CD8-positive, alpha-beta memory T cell (primary cell): Measurements from ENCODE around the gene LITAF. TPM values are rescaled to one million over a fixed set of nuclear protein-coding genes. Genes with fewer than 3 reads are reported as not detected.
"Not testable (repeated sequence)": the region's sequence is repeated elsewhere in the genome, so short reads cannot be mapped to it uniquely, and the experiment has no call there.

Source experiments
- CTCF ChIA-PET: fragments of 350-600 bp; sonication (Branson Sonifier 250); formaldehyde crosslinking; loops from one replicate; lab custom pipeline; 2021; ENCODE audit warnings: antibody characterized with exemption; lab: Charles Lee
- POLR2A ChIA-PET: fragments of 350-600 bp; sonication (Branson Sonifier 250); formaldehyde crosslinking; loops from one replicate; lab custom pipeline; 2021; ENCODE audit warnings: antibody characterized with exemption; lab: Charles Lee
- DNase-seq, 5 donors: peaks; one replicate each; pipeline versions ENCODE4 v3.0.0 to v3.0.0-alpha.2; 2020 to 2022; ENCODE audit warnings: mixed read lengths in 1 of 5
- H3K27ac ChIP-seq: one replicate; pipeline ENCODE4 v1.7.0; 2013; ENCODE audit warnings: low read depth, mild to moderate bottlenecking, low read length, moderate library complexity
- H3K27me3 ChIP-seq: 2 replicates; pipeline ENCODE4 v1.7.0; 2013; ENCODE audit warnings: low read length, mild to moderate bottlenecking; ENCODE audit not compliant: insufficient read depth, poor library complexity, severe bottlenecking
- H3K36me3 ChIP-seq: 2 replicates; pipeline ENCODE4 v1.7.0; 2013; ENCODE audit warnings: mild to moderate bottlenecking, low read length, moderate library complexity; ENCODE audit not compliant: insufficient read depth
- H3K4me1 ChIP-seq: 2 replicates; pipeline ENCODE4 v1.7.0; 2013; ENCODE audit warnings: mild to moderate bottlenecking, low read length, moderate library complexity; ENCODE audit not compliant: insufficient read depth
- H3K4me3 ChIP-seq: 2 replicates; pipeline ENCODE4 v1.7.0; 2013; ENCODE audit warnings: mild to moderate bottlenecking, low read length
- H3K9me3 ChIP-seq: 2 replicates; pipeline ENCODE4 v1.7.0; 2013; ENCODE audit warnings: mild to moderate bottlenecking, low read length
- H3K27ac Mint-ChIP-seq, 8 donors: one replicate each; pipeline ENCODE4 v1.8.0; 2020 to 2021; ENCODE audit warnings: mixed read lengths in 8 of 8, mild to moderate bottlenecking in 6 of 8, inconsistent platforms in 3 of 8, moderate library complexity in 3 of 8
- H3K27me3 Mint-ChIP-seq, 2 donors: one replicate each; pipeline ENCODE4 v1.8.0; 2020 to 2021; ENCODE audit warnings: mixed read lengths in 2 of 2, mild to moderate bottlenecking in 1 of 2, moderate library complexity in 1 of 2
- H3K36me3 Mint-ChIP-seq, 3 donors: one replicate each; pipeline ENCODE4 v1.8.0; 2020 to 2021; ENCODE audit warnings: mixed read lengths in 3 of 3, inconsistent platforms in 1 of 3, mild to moderate bottlenecking in 1 of 3
- H3K4me1 Mint-ChIP-seq, 3 donors: one replicate each; pipeline ENCODE4 v1.8.0; 2020 to 2021; ENCODE audit warnings: mixed read lengths in 3 of 3, inconsistent platforms in 1 of 3, mild to moderate bottlenecking in 1 of 3
- H3K4me3 Mint-ChIP-seq, 7 donors: one replicate each; pipeline ENCODE4 v1.8.0; 2020 to 2021; ENCODE audit warnings: mixed read lengths in 7 of 7, mild to moderate bottlenecking in 6 of 7, moderate library complexity in 4 of 7, inconsistent platforms in 2 of 7
- H3K9me3 Mint-ChIP-seq, 5 donors: one replicate each; pipeline ENCODE4 v1.8.0; 2020 to 2022; ENCODE audit warnings: mixed read lengths in 5 of 5, mild to moderate bottlenecking in 3 of 5, moderate library complexity in 2 of 5, inconsistent platforms in 1 of 5
- polyA plus RNA-seq: library from polyadenylated mRNA; unstranded; fragments of 300-500 nt; fragmentation: Illumina TruSeq; gene quantifications from one replicate; pipeline ENCODE4 v1.2.3, GENCODE V29; 2021
- total RNA-seq, 2 experiments: library from RNA; stranded (reverse); gene quantifications; one replicate each; pipeline ENCODE4 v1.2.3, GENCODE V29; 2021

LITAF gene
- total and polyA plus RNA-seq, 3 experiments from 2014 or later, result 199 to 629 (median 201) TPM

- Histone ChIP-seq H3K36me3 (no peaks in the 10 kb centered on the region), H3K27me3 (no peaks in the 10 kb centered on the region), H3K4me3 (no peak overlapping the region), H3K4me1 (peaks cover 83% of the 10 kb centered on the region), H3K27ac (no peak overlapping the region), H3K9me3 (no peaks in the 10 kb centered on the region)
- POLR2A ChIA-PET, result no interaction called here
- no peaks in the 10 kb centered on the region for H3K9me3 Mint-ChIP-seq
- CTCF ChIA-PET, result no interaction called here
- peaks cover 4 to 63% (median 12%) of the 10 kb centered on the region in 3 donors for H3K36me3 Mint-ChIP-seq
- peak overlapping the region; percentile 45 to 92 (median 86) for H3K27ac Mint-ChIP-seq
- H3K27me3 Mint-ChIP-seq, result no peaks in the 10 kb centered on the region
- H3K4me1 Mint-ChIP-seq, result peaks cover 77 to 91% (median 84%) of the 10 kb centered on the region in 3 donors
- peak overlapping the region; percentile 12 to 75 (median 68) for H3K4me3 Mint-ChIP-seq
- no peak for DNase-seq
Observed at GRCh38 chr16:11580451-11581086, 6.2 kb downstream of the LITAF start.

- H3K4me3 Mint-ChIP-seq, result peak overlapping the region in 5 of 7 donors; percentile 57 to 82 (median 66)
- CTCF ChIA-PET, result interaction anchor here (1.5 kb wide), 1 partner anchor 45 kb away, joined by 3 read pairs; no protein-coding TSS in a partner anchor
- H3K4me3 ChIP-seq, H3K27me3 Mint-ChIP-seq, H3K9me3 Mint-ChIP-seq, H3K9me3 ChIP-seq, H3K27me3 ChIP-seq, DNase-seq, H3K27ac ChIP-seq, H3K36me3 ChIP-seq: not testable (repeated sequence)
- peaks cover 5 to 54% (median 20%) of the 10 kb centered on the region in 3 donors for H3K36me3 Mint-ChIP-seq
- peaks cover 89% of the 10 kb centered on the region for H3K4me1 ChIP-seq
- POLR2A ChIA-PET, result interaction anchor here (1.8 kb wide), 1 partner anchor 10 kb away, joined by 4 read pairs; the partner anchor contains the start of gene LITAF
- peaks cover 73 to 90% (median 89%) of the 10 kb centered on the region in 3 donors for H3K4me1 Mint-ChIP-seq
- peak overlapping the region in 7 of 8 donors; percentile 24 to 93 (median 84) for H3K27ac Mint-ChIP-seq
Observed at GRCh38 chr16:11577290-11577660, 9.4 kb downstream of the LITAF start.

DNA sequence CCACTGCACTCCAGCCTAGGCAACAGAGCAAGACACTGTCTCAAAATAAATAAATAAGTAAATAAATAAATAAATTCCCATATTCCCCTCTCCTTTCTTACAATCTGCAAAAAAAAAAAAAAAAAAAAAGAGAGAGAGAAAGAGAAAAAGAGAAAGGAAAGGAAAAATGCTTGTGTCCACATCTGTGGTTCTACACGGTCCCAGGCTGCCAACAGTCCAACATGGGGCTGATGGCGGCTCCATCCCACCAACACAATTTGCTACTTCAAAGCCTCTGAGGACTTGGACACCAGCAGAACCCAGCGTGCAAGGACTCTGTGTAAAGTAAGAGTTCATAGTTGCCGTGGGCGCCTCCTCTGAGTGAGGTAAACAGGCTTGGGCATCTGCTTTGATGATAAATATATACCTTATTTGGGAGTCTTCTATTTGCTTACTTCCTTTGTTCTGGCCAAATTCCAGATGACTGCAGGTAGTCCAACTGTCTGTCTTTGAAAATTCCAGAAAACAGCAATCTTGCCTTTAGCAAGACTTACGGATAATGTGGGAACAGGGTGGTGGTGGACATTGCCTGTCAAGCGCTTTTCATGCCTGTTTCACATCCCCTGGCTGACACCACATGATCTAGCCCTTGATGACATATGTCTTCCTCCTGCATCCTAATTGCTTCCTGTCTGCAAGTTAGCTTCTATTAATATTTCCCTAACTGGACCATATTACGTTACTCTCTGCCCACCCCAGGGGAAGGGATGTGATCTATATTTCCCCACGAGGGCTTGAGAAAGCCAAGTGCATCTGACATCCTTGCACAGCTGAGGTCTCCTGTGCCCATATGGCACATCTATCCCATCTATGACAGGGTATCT lies 10.1 kb downstream of the LITAF start:
- DNase-seq, result no peak
- POLR2A ChIA-PET, result interaction anchor here (0.6 to 1.8 kb wide), 4 partner anchors 8 to 42 kb away, joined by 3 to 8 read pairs (median 4); partner anchors contain the start of gene LITAF
- Mint-ChIP-seq H3K27ac (peak overlapping the region in 7 of 8 donors; percentile 63 to 93 (median 84)), H3K4me1 (peaks cover 71 to 90% (median 89%) of the 10 kb centered on the region in 3 donors), H3K9me3 (no peaks in the 10 kb centered on the region), H3K4me3 (peak overlapping the region; percentile 57 to 82 (median 73)), H3K27me3 (peaks cover 0 to 3% of the 10 kb centered on the region in 2 donors), H3K36me3 (peaks cover 9 to 52% (median 21%) of the 10 kb centered on the region in 3 donors)
- no peak overlapping the region for H3K27ac ChIP-seq
- H3K27me3 ChIP-seq, result no peaks in the 10 kb centered on the region
- peaks cover 89% of the 10 kb centered on the region for H3K4me1 ChIP-seq
- no peak overlapping the region for H3K4me3 ChIP-seq
- CTCF ChIA-PET, result interaction anchor here (0.8 to 1.5 kb wide), 2 partner anchors 45 to 64 kb away, joined by 3 to 5 read pairs; no protein-coding TSS in a partner anchor
- no peaks in the 10 kb centered on the region for H3K36me3 ChIP-seq
- no peaks in the 10 kb centered on the region for H3K9me3 ChIP-seq

- Histone ChIP-seq H3K4me3 (peak overlapping the region; percentile 15), H3K27ac (no peak overlapping the region), H3K27me3 (no peaks in the 10 kb centered on the region), H3K9me3 (no peaks in the 10 kb centered on the region), H3K4me1 (peaks cover 89% of the 10 kb centered on the region), H3K36me3 (peaks cover 6% of the 10 kb centered on the region)
- peaks cover 9 to 56% (median 21%) of the 10 kb centered on the region in 3 donors for H3K36me3 Mint-ChIP-seq
- ChIA-PET CTCF (interaction anchor here (1.3 kb wide), 2 partner anchors 15 to 43 kb away, joined by 3 to 5 read pairs; no protein-coding TSS in a partner anchor), POLR2A (interaction anchor here (0.5 kb wide), 1 partner anchor 13 kb away, joined by 3 read pairs; no protein-coding TSS in a partner anchor)
- no peaks in the 10 kb centered on the region for H3K9me3 Mint-ChIP-seq
- H3K27me3 Mint-ChIP-seq, result peaks cover 0 to 3% of the 10 kb centered on the region in 2 donors
- H3K27ac Mint-ChIP-seq, result peak overlapping the region; percentile 58 to 96 (median 86)
- H3K4me1 Mint-ChIP-seq, result peaks cover 72 to 90% (median 89%) of the 10 kb centered on the region in 3 donors
- peak overlapping the region in 6 of 7 donors; percentile 75 to 89 (median 78) for H3K4me3 Mint-ChIP-seq
- no peak for DNase-seq
Observed at GRCh38 chr16:11575223-11575589, 11.5 kb downstream of the LITAF start.

- H3K27ac Mint-ChIP-seq, result peak overlapping the region; percentile 87 to 99 (median 98)
- peaks cover 63 to 90% (median 81%) of the 10 kb centered on the region in 3 donors for H3K4me1 Mint-ChIP-seq
- peak overlapping the region; percentile 37 to 77 (median 73) for H3K4me3 Mint-ChIP-seq
- H3K27ac ChIP-seq, result peak overlapping the region; percentile 38
- no peaks in the 10 kb centered on the region for H3K9me3 Mint-ChIP-seq
- ChIA-PET POLR2A (no interaction called here), CTCF (interaction anchor here (1.8 kb wide), 1 partner anchor 13 kb away, joined by 5 read pairs; no protein-coding TSS in a partner anchor)
- H3K36me3 ChIP-seq, result peaks cover 17% of the 10 kb centered on the region
- H3K4me1 ChIP-seq, result peaks cover 79% of the 10 kb centered on the region
- no peaks in the 10 kb centered on the region for H3K27me3 ChIP-seq
- peaks cover 0 to 7% of the 10 kb centered on the region in 2 donors for H3K27me3 Mint-ChIP-seq
- no peak overlapping the region for H3K4me3 ChIP-seq
- H3K36me3 Mint-ChIP-seq, result peaks cover 9 to 57% (median 22%) of the 10 kb centered on the region in 3 donors
- H3K9me3 ChIP-seq, result no peaks in the 10 kb centered on the region
- DNase-seq, result peak; percentile 62 to 93 (median 85)
Observed at GRCh38 chr16:11572301-11572995, 14.3 kb downstream of the LITAF start.

DNA sequence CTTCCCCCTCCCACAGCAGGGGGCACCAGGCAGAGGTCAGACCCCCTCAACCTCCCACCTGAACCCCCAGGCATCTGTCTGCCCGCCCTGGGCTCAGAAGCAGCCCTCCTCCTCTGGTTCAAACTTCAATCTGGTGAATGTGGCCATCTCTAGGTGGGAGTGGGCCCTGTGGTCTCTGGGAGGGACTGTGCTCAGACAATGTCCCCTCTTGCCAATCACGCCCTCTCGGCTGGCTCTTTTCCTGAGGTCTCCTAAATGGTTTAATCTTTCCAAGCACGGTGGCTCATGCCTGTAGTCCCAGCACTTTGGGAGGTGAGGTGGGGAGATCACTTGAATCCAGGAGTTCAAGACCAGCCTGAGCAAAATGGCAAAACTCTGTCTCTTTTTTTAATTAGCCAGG lies 15.2 kb downstream of the LITAF start:
- ChIA-PET CTCF (no interaction called here), POLR2A (no interaction called here)
- Histone ChIP-seq H3K36me3 (peaks cover 17% of the 10 kb centered on the region), H3K27ac (peak overlapping the region; percentile 38), H3K4me3 (no peak overlapping the region), H3K27me3 (no peaks in the 10 kb centered on the region), H3K9me3 (no peaks in the 10 kb centered on the region), H3K4me1 (peaks cover 73% of the 10 kb centered on the region)
- no peaks in the 10 kb centered on the region for H3K9me3 Mint-ChIP-seq
- H3K27ac Mint-ChIP-seq, result peak overlapping the region; percentile 77 to 99 (median 98)
- peaks cover 62 to 89% (median 81%) of the 10 kb centered on the region in 3 donors for H3K4me1 Mint-ChIP-seq
- H3K27me3 Mint-ChIP-seq, result peaks cover 0 to 7% of the 10 kb centered on the region in 2 donors
- no peak for DNase-seq
- H3K4me3 Mint-ChIP-seq, result peak overlapping the region in 3 of 7 donors; percentile 5 to 82 (median 13)
- H3K36me3 Mint-ChIP-seq, result peaks cover 8 to 60% (median 21%) of the 10 kb centered on the region in 3 donors

- POLR2A ChIA-PET, result interaction anchor here (0.9 kb wide), 1 partner anchor 10 kb away, joined by 3 read pairs; no protein-coding TSS in a partner anchor
- DNase-seq, result no peak
- Mint-ChIP-seq H3K4me3 (peak overlapping the region; percentile 23 to 82 (median 31)), H3K36me3 (peaks cover 14 to 65% (median 25%) of the 10 kb centered on the region in 3 donors), H3K27me3 (peaks cover 0 to 7% of the 10 kb centered on the region in 2 donors), H3K27ac (peak overlapping the region; percentile 45 to 99 (median 98)), H3K9me3 (no peaks in the 10 kb centered on the region), H3K4me1 (peaks cover 68 to 95% (median 87%) of the 10 kb centered on the region in 3 donors)
- CTCF ChIA-PET, result no interaction called here
- Histone ChIP-seq H3K4me3 (no peak overlapping the region), H3K27ac (no peak overlapping the region), H3K9me3 (no peaks in the 10 kb centered on the region), H3K36me3 (peaks cover 24% of the 10 kb centered on the region), H3K4me1 (peaks cover 76% of the 10 kb centered on the region), H3K27me3 (no peaks in the 10 kb centered on the region)
Observed at GRCh38 chr16:11570806-11571205, 15.9 kb downstream of the LITAF start.
